Type B pancreatic cell (in vitro differentiated cells): Measurements from ENCODE around the gene TMEM41B. TPM values are rescaled to one million over a fixed set of nuclear protein-coding genes. Genes with fewer than 3 reads are reported as not detected.

ENCODE experiments used
- DNase-seq: peaks from one replicate; pipeline ENCODE4 v3.0.0; 2021; ENCODE audit warnings: mixed read lengths; ENCODE audit not compliant: unreplicated experiment; ENCODE audit errors: extremely low spot score
- H3K27ac Mint-ChIP-seq: 2 replicates; pipeline ENCODE4 v1.8.0; 2021; ENCODE audit warnings: mild to moderate bottlenecking, mixed read lengths
- H3K27me3 Mint-ChIP-seq: 2 replicates; pipeline ENCODE4 v1.8.0; 2021; ENCODE audit warnings: mixed read lengths
- H3K36me3 Mint-ChIP-seq: 2 replicates; pipeline ENCODE4 v1.8.0; 2021; ENCODE audit warnings: mixed read lengths
- H3K4me1 Mint-ChIP-seq: one replicate; pipeline ENCODE4 v1.8.0; 2021; ENCODE audit warnings: mixed read lengths; ENCODE audit not compliant: unreplicated experiment
- H3K4me3 Mint-ChIP-seq: 2 replicates; pipeline ENCODE4 v1.8.0; 2021; ENCODE audit warnings: mild to moderate bottlenecking, mixed read lengths
- H3K9me3 Mint-ChIP-seq: 2 replicates; pipeline ENCODE4 v1.8.0; 2021; ENCODE audit warnings: mixed read lengths
- total RNA-seq: library from RNA; stranded (reverse); gene quantifications from 2 replicates; pipeline ENCODE4 v1.2.1, GENCODE V29; 2021; ENCODE audit warnings: low replicate concordance
- TF ChIP-seq, protein P1 (sequence below): fragments of 200-600 bp; sonication (generic); conservative IDR thresholded peaks from 2 replicates; pipeline ENCODE4 v1.5.0; 2021; ENCODE audit warnings: antibody characterized with exemption, mild to moderate bottlenecking

Gene TMEM41B
- total RNA-seq, 1 donor from 2014 or later, result 46.5 TPM

DNA sequence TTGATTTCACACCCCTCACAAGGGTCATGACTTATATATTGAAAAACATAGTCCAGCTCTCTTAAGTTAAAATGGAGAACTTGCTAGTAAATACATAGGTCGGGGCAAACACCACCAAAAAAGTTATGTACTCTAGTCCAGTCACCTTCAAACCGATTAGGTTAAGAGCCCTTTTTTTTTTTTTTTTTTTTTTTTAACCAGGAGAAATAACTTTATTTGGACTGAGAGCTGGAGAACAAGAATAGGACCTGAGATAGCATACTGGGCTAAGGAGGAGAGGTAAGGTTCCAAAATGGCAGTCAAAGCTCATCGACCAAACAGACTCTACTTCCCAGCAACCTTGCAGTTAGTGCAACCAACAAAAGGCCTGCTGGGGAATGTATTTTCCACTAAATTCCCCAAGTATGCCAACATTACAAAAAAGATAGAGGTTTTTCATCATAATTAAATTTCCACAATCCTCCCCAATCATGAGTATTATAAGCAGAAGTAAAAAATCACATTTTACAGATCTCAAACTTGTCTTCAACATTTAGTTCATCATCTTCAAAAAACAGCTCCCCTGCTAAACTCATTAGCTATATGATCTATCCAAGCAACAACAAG lies 3.8 kb downstream of the TMEM41B start:
- Mint-ChIP-seq H3K4me1 (peaks cover 34% of the 10 kb centered on the region), H3K27ac (no peak overlapping the region), H3K36me3 (peaks cover 24% of the 10 kb centered on the region), H3K9me3 (peaks cover 9% of the 10 kb centered on the region), H3K27me3 (no peaks in the 10 kb centered on the region), H3K4me3 (peak overlapping the region; percentile 48)
- no peak for DNase-seq
- TF ChIP-seq, protein P1, sequence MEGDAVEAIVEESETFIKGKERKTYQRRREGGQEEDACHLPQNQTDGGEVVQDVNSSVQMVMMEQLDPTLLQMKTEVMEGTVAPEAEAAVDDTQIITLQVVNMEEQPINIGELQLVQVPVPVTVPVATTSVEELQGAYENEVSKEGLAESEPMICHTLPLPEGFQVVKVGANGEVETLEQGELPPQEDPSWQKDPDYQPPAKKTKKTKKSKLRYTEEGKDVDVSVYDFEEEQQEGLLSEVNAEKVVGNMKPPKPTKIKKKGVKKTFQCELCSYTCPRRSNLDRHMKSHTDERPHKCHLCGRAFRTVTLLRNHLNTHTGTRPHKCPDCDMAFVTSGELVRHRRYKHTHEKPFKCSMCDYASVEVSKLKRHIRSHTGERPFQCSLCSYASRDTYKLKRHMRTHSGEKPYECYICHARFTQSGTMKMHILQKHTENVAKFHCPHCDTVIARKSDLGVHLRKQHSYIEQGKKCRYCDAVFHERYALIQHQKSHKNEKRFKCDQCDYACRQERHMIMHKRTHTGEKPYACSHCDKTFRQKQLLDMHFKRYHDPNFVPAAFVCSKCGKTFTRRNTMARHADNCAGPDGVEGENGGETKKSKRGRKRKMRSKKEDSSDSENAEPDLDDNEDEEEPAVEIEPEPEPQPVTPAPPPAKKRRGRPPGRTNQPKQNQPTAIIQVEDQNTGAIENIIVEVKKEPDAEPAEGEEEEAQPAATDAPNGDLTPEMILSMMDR, result no peak

DNA sequence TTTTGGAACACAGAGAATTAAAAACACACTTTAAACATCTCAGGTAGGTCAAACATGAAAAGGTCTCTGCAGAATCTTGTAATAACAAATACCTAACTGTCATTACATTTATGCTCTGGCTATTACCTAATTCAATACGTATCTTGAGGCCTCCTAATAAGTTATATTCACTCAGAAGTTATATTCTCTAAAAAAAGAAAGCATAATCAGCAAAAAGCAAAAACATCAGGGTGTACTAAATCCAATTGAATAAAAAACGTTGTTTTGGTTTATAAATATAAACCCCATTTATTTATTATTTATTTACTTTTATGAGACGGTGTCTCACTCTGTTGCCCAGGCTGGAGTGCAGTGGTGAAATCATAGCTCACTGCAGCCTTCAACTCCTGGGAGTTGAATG lies 10.2 kb downstream of the TMEM41B start:
- TF ChIP-seq, protein P1, result no peak
- Mint-ChIP-seq H3K27ac (no peak overlapping the region), H3K36me3 (peaks cover 10% of the 10 kb centered on the region), H3K4me1 (peaks cover 5% of the 10 kb centered on the region), H3K9me3 (peaks cover 5% of the 10 kb centered on the region), H3K27me3 (no peaks in the 10 kb centered on the region), H3K4me3 (no peak overlapping the region)
- DNase-seq, result no peak

DNA sequence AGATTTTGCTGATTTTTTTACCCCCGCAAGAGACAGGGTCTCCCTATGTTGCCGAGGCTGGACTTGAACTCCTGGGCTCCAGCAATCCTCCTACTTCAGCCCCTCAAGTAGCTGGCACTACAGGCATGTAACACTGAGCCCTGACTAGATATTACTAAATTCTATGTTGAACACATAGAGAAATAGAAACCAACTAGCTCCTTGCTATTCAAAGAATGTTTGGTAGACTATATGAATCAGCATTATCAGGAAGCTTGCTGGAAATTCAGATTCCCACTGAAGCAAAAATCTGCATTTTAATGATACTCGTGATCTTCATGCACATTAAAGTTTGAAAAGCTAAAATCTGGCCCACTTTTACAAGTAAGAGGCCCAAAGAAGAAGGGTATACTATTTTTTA lies 11.9 kb downstream of the TMEM41B start:
- TF ChIP-seq, protein P1, result no peak
- H3K4me3 Mint-ChIP-seq, result no peak overlapping the region
- peaks cover 5% of the 10 kb centered on the region for H3K36me3 Mint-ChIP-seq
- DNase-seq, result no peak
- H3K27me3 Mint-ChIP-seq, result no peaks in the 10 kb centered on the region
- no peaks in the 10 kb centered on the region for H3K9me3 Mint-ChIP-seq
- H3K4me1 Mint-ChIP-seq, result peaks cover 5% of the 10 kb centered on the region
- no peak overlapping the region for H3K27ac Mint-ChIP-seq

DNA sequence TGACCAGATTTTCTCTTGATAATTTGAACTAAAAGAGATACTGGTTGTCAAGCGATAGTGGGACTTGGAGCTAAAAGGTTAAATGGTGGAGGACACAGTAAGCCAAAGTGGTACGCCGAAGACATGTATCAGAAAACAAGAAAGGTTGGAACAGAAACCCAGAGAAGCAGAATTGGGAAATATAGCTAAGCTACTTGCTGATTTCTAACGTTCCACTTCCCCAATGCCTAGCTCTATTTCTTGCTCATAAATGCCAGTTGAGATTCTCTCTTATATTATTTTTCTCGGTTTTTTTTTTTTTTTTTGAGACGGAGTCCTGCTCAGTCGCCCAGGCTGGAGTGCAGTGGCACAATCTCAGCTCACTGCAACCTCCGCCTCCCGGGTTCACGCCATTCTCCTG lies 12.7 kb downstream of the TMEM41B start:
- Mint-ChIP-seq H3K27me3 (no peaks in the 10 kb centered on the region), H3K36me3 (peaks cover 1% of the 10 kb centered on the region), H3K9me3 (no peaks in the 10 kb centered on the region), H3K27ac (no peak overlapping the region), H3K4me3 (no peak overlapping the region), H3K4me1 (peaks cover 2% of the 10 kb centered on the region)
- no peak for DNase-seq
- TF ChIP-seq, protein P1, result no peak

DNA sequence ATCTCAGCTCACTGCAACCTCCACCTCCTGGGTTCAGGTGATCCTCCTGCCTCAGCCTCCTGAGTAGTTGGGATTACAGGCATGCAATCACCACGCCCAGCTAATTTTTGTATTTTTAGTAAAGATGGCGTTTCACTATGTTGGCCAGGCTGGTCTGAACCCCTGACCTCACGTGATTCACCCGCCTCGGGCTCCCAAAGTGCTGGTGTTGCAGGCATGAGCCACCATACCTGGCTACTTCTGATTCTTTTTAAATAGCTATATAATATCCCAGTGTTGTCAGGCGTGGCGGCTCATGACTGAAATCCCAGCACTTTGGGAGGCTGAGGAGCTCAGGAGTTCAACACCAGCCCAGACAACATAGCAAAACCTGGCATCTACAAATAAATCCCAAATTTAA lies 20.7 kb downstream of the TMEM41B start:
- no peak overlapping the region for H3K27ac Mint-ChIP-seq
- peaks cover 5% of the 10 kb centered on the region for H3K36me3 Mint-ChIP-seq
- no peaks in the 10 kb centered on the region for H3K4me1 Mint-ChIP-seq
- H3K9me3 Mint-ChIP-seq, result no peaks in the 10 kb centered on the region
- H3K27me3 Mint-ChIP-seq, result no peaks in the 10 kb centered on the region
- DNase-seq, result peak; percentile 10
- TF ChIP-seq, protein P1, result no peak
- no peak overlapping the region for H3K4me3 Mint-ChIP-seq
